Renal cortex interstitium (tissue), 11 donors: ENCODE data around the gene IGFL2. TPM values are rescaled to one million over a fixed set of nuclear protein-coding genes. Genes with fewer than 3 reads are reported as not detected.
"Not testable (repeated sequence)": the region's sequence is repeated elsewhere in the genome, so short reads cannot be mapped to it uniquely, and the experiment has no call there.

Experiments used
- DNase-seq, 11 donors: peaks; one replicate each; pipeline ENCODE4 v3.0.0-alpha.2; 2013; ENCODE audit warnings: low read depth in 9 of 11, low spot score in 4 of 11; ENCODE audit errors: extremely low read depth in 1 of 11
- polyA plus RNA-seq, 3 donors: library from polyadenylated mRNA; unstranded; fragments of 120-200 nt; gene quantifications; one replicate each; pipeline ENCODE4 v1.2.1, GENCODE V29; 2013; ENCODE audit not compliant: insufficient read length in 3 of 3

Gene IGFL2
- polyA plus RNA-seq, 3 donors, result 0.09 TPM; not detected in 2

DNA sequence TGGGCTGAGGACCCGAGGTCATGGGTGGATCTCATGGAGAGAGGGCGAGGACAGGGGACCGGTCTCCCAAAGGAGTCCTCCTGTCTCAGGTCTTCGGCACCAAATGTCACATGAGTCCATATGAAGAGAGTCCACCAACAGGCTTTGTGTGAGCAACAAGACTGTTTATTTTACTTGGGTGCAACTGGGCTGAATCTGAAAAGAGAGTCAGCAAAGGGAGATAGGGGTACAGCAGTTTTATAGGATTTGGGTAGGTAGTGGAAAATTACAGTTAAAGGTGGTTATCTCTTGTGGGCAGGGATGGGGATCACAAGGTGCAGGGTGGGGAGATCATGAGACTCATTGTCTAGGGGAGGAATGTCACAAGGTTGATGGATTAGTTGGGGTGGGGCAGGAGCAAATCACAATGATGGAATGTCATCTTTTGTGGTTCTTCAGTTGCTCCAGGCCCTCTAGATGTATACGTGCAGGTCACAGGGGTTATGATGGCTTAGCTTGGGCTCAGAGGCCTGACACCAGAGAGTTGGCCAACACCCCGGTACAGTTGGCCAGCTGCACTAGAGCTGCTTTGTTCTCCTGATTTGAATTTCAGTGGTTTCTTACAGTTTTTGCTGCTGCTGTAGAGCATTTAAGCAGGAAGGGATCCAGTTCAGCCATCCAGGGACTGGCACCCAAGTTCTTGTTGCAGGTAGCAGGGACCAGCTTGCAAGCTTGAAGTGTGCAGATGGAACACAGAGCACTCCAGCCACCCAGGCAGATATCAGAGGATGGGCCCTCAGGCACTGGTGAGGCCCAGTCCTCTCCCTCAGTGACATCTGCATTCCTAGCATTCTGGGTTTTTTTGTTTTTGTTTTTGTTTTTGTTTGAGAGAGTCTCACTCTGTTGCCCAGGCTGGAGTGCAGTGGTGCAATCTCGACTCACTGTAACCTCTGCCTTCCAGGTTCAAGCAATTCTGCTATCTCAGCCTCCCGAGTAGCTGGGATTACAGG, 55.1 kb downstream of the IGFL2 start:
- DNase-seq, result no peak

DNA sequence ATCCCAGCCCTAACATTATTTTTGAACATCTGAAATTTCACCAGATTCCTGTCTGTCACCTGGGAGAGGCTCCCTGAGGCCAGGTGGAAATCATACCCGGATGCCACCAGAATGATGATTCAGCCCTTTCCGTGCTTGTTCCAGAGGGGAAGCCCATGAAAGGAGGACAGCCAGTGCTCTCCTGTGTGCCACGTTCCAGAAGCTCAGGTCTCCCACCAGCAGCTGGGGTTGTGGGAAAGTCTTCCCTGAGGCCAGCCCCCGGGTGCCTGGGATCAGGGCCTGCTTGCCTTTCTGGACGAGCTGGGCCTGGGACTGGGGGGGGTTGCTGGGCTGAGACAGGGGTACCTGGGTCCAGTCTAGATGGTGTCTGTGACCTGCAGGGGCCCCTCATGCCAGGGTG, 56.0 kb downstream of the IGFL2 start:
- DNase-seq, result no peak

DNA sequence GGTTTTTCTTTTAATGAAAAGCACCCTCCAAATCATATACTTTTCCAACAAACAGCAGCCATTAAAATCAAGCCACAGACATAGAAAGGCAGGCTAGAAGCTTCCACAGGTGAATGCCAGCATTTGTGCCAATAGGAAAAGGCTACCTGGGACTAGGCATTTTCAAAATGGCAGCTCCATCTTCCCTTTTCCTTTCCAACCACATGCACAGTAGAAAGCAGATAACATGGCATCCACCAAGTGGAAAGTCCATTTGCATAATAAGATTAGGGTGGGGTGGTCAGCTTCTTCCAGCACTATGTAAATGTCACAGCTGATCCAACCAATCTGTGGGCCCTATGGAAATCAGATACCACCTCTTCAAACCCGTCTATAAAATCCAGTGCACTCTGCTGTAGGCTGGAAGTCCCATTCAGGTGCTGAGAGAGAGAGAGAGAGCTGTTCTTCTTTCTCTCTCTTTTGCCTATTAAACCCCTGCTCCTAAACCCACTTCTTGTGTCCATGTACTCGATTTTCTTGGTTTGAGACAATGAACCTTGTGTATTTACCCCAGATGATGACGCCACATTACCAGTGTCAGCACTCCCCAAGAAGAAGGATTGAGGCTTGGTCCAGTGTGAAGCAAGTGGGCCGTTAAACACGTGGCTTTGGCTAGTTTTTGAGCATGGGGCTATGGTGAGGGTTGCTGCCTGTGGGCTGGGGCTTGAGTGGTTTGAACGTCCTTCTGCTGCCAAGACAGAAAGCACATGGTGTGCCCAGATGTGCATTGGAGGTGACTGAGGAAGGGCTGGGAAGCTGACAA, 57.3 kb downstream of the IGFL2 start:
- no peak for DNase-seq

DNA sequence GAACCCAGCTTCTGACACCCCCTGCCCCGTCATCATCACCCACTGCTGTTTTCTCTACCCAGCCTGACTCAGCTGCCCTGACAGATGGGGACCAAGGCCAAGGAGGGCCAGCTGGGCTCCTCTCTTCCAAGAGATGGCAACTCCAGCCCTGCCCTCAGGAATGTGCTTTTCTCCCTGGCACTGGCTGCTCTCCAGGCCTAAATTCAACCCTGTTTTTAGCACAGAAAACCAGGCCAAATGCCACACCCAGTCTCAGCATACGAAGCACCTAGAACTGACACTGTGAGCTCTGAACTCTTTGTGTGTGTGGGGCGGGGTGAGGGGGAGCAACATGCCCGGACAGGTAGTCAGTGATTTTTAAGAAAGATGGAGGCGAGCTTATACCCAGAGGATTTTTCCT, 58.1 kb downstream of the IGFL2 start:
- no peak for DNase-seq

DNA sequence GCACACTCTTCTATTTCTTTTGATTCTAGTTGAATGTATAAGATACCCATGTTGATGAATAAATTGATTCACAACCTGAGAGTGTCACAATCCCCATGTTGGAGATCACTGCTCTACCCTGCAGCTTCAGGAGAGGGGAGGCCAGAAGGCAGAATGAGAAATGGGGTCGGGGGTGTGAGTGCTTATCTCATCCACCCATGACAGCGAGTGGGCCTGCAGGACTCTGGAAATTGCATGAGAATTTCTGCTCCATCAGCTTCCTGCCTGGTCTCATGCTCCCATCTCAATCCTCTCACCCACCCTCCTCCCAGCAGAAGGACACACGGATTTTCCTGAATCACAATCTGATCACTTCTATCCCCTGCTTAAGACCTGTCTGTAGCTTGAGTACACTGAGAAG, 58.6 kb downstream of the IGFL2 start:
- DNase-seq, result no peak

DNA sequence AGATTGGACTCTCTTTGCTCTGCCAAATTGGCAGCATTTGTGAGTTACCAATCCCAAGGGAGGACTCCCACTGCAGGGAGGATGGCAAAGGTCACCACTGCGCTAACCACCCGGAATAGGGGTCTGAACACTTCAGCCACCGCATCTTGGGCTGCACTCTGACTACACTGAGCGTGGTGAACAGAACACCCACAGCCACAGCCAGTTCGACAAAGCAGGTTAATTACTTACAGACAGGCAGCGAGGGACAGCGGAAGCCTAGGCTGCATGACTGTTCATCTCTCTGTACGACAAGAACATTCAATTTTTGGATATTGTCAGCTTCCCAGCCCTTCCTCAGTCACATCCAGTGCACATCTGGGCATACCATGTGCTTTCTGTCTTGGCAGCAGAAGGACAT, 59.8 kb downstream of the IGFL2 start:
- DNase-seq, result not testable (repeated sequence)

DNA sequence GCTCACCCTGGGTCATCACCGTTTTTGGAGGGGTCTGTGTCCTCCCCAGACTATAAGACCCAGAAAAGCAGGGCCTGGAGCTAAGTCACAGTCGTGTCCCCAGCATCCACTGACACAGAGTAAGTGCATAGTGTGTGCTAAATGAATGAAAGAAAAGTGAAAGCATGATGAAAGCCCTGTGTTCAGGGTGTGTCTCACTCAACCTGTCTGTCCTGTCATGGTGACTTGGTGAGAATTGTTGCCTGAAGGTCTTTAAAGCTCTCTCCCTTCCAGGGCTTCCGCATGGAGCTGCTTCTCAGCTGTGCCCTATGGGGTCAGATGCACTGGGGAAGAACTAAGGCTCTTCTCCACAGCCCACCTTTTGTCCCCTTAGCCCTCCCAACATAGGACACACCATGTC, 61.0 kb downstream of the IGFL2 start:
- no peak for DNase-seq

DNA sequence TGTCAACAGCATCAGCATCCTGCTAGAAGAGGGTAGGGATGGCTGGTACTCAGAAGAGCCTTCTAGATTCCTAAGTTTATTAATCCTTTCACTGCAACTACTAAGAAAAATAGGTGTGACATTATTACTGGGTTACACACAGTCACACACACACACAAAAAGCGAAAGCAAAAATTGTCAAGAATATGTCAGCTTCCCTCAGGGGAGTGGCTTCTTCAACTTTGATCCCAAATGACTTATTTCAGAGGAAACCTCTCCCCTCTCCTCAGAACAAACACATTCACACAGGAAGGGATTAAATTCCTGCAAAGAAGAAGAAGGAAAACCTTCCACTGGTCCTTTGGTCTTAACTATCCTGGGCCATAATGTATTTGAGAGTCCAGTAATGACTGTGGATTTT, 61.4 kb downstream of the IGFL2 start:
- DNase-seq, result no peak

DNA sequence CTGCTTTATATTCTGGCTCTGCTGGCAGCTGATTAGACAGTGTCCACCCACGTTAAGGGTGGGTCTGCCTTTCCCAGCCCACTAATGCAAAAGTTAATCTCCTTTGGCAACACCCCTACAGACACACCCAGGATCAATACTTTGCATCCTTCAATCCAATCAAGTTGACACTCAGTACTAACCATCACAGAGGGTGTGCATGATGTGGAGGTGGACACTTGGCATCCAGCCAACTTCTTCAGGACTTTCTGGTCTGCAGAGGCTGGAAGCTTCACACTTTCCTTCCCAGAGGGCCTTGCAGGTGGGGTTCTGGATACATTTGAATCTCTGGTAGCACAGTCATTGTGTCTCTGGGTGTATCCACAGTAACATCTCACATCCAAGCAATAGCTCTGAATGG, 62.6 kb downstream of the IGFL2 start:
- no peak for DNase-seq

Other genes starting within 250 kb of the IGFL2 start
- 1 to 10 TPM; 2.8 to 5.9 (median 4.8) TPM for gene MYPOP, start 245.6 kb upstream of the IGFL2 start, polyA plus RNA-seq
- gene NANOS2, start 233.5 kb upstream of the IGFL2 start, polyA plus RNA-seq, result not detected
- 1 to 10 TPM; 4.1 to 5.4 (median 4.2) TPM for gene NOVA2, start 174.4 kb upstream of the IGFL2 start, polyA plus RNA-seq
- gene CCDC61, start 152.8 kb upstream of the IGFL2 start, polyA plus RNA-seq, result 10 to 100 TPM in 2 of 3 donors, 1 to 10 TPM in 1; 9.5 to 16.0 (median 13.8) TPM
- under 1 TPM; 0.45 to 0.85 (median 0.70) TPM for gene PGLYRP1, start 125.2 kb upstream of the IGFL2 start, polyA plus RNA-seq
- gene IGFL4, start 107.2 kb upstream of the IGFL2 start, polyA plus RNA-seq, result under 1 TPM; 0.37 to 0.88 (median 0.37) TPM
- not detected for gene IGFL3, start 23.6 kb upstream of the IGFL2 start, polyA plus RNA-seq
- gene IGFL1, start 81.5 kb downstream of the IGFL2 start, polyA plus RNA-seq, result not detected
- 10 to 100 TPM; 38.7 to 67.3 (median 39.6) TPM for gene HIF3A, start 148.8 kb downstream of the IGFL2 start, polyA plus RNA-seq
- 100 to 1,000 TPM; 102 to 106 (median 104) TPM for gene PPP5C, start 198.8 kb downstream of the IGFL2 start, polyA plus RNA-seq